Activated naive CD4-positive, alpha-beta T cell treated with anti-CD3 and anti-CD28 coated beads for 36 hours (primary cell): ENCODE measurements around the gene GDI1. TPM values are rescaled to one million over a fixed set of nuclear protein-coding genes. Genes with fewer than 3 reads are reported as not detected.

Experiments
- CTCF ChIA-PET: fragments of 350-600 bp; sonication (Branson Sonifier 250); formaldehyde crosslinking; loops from one replicate; lab custom pipeline; 2021; ENCODE audit warnings: antibody characterized with exemption; lab: Charles Lee
- DNase-seq: peaks from one replicate; pipeline ENCODE4 v3.0.0-alpha.2; 2020
- H3K27ac Mint-ChIP-seq: one replicate; pipeline ENCODE4 v1.8.0; 2021; ENCODE audit warnings: mild to moderate bottlenecking, mixed read lengths
- H3K27me3 Mint-ChIP-seq: one replicate; pipeline ENCODE4 v1.8.0; 2021; ENCODE audit warnings: low read depth, mixed read lengths
- H3K36me3 Mint-ChIP-seq: one replicate; pipeline ENCODE4 v1.8.0; 2021; ENCODE audit warnings: low read depth, mixed read lengths
- H3K4me1 Mint-ChIP-seq: one replicate; pipeline ENCODE4 v1.8.0; 2021; ENCODE audit warnings: low read depth, mixed read lengths
- H3K4me3 Mint-ChIP-seq: one replicate; pipeline ENCODE4 v1.8.0; 2021; ENCODE audit warnings: mild to moderate bottlenecking, moderate library complexity, mixed read lengths
- H3K9me3 Mint-ChIP-seq: one replicate; pipeline ENCODE4 v1.8.0; 2021; ENCODE audit warnings: mixed read lengths
- intact Hi-C: fragments of 100-400 bp; cut with micrococcal nuclease; formaldehyde crosslinking; loops from one replicate; pipeline ENCODE4 v1.15.1; 2023
- total RNA-seq, 2 experiments: library from RNA; stranded (reverse); gene quantifications; one replicate each; pipeline ENCODE4 v1.2.3, GENCODE V29; 2021

GDI1 gene
- total RNA-seq, 2 experiments from 2014 or later: 93.6 to 96.9 TPM

DNA sequence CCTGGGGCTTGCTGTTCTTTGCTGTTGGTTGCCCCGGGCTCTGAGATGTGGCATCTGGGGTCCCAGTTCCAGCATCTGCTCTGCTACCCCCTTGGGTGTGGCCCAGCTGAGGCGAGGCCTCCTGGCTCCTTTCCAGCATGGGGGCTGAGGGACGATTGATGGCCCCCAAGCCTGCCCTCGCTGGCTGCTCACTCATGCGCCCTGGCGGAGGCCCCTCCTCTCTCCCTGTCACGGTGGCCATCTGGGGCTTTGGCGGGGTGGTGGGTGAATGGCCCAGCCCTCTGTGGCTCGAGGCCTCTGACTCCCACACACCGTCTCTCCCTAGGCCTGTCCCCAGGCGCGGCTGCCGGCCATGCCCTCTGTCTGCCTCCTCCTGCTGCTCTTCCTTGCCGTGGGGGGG, 22.9 kb downstream of the GDI1 start:
- Mint-ChIP-seq H3K4me1 (peaks cover 12% of the 10 kb centered on the region), H3K36me3 (no peaks in the 10 kb centered on the region), H3K27me3 (no peaks in the 10 kb centered on the region), H3K9me3 (no peaks in the 10 kb centered on the region), H3K27ac (no peak overlapping the region), H3K4me3 (no peak overlapping the region)
- CTCF ChIA-PET: interaction anchor here (0.7 kb wide), 1 partner anchor 1427 kb away, joined by 3 read pairs; no protein-coding TSS in a partner anchor
- intact Hi-C loops: loop anchor here (2.0 kb wide), 1 partner anchor 19 kb away; the partner anchor contains the start of gene LAGE3
- DNase-seq: no peak

DNA sequence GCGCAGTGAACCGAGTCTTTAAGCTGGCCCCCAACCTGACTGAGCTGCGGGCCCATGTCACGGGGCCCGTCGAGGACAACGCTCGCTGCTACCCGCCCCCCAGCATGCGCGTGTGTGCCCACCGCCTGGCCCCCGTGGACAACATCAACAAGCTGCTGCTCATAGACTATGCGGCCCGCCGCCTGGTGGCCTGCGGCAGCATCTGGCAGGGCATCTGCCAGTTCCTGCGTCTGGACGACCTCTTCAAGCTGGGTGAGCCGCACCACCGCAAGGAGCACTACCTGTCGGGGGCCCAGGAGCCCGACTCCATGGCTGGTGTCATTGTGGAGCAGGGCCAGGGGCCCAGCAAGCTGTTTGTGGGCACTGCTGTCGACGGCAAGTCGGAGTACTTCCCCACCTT, 23.4 kb downstream of the GDI1 start:
- Mint-ChIP-seq H3K27ac (no peak overlapping the region), H3K4me3 (no peak overlapping the region), H3K36me3 (no peaks in the 10 kb centered on the region), H3K9me3 (no peaks in the 10 kb centered on the region), H3K27me3 (no peaks in the 10 kb centered on the region), H3K4me1 (peaks cover 12% of the 10 kb centered on the region)
- intact Hi-C loops: no loop called here
- CTCF ChIA-PET: no interaction called here
- no peak for DNase-seq

DNA sequence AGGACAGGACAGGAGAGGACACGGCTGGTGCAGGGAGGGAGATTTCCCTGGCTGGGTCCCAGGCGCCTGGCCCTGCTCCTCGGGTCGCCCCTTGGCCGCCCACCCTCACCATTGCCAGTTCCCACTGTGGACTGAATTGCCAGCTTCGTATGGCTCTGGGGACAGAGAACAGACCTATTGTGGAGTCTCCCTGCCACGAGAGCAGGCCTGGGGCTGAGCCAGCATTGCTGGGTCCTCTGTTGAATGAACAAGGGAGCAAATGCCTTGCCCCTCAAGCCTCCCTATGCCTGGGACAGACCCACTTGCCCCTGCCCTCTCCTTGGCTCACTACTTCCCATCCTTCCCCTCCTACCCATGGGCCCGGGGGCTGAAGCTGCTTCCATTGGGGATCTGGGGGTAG, 25.4 kb downstream of the GDI1 start:
- peaks cover 10% of the 10 kb centered on the region for H3K4me1 Mint-ChIP-seq
- H3K36me3 Mint-ChIP-seq: no peaks in the 10 kb centered on the region
- H3K27me3 Mint-ChIP-seq: no peaks in the 10 kb centered on the region
- no peak overlapping the region for H3K4me3 Mint-ChIP-seq
- intact Hi-C loops: no loop called here
- CTCF ChIA-PET: no interaction called here
- H3K9me3 Mint-ChIP-seq: no peaks in the 10 kb centered on the region
- no peak overlapping the region for H3K27ac Mint-ChIP-seq
- no peak for DNase-seq

DNA sequence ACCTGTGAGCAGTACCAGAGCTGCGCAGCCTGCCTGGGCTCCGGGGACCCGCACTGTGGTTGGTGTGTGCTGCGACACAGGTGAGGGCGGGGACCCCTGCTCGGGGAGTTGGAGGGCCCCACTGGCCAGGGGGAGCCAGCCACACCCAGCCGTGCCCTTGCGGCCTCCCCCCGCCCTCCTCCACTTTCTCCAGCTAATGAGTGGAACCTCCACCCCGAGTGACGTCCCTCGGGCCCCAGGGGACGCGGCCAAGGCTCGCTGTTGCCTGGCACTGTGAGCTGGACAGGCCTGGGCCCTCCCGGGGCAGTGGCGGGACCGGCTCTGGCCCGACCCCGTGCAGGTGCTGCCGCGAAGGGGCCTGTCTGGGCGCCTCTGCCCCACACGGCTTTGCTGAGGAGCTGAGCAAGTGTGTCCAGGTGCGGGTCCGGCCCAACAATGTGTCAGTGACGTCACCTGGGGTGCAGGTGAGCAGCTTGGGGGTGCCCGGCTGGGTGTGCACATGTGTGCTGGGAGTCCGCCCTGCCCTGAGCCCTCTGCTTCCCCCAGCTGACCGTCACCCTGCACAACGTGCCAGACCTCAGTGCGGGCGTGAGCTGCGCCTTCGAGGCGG, 26.8 kb downstream of the GDI1 start:
- Mint-ChIP-seq H3K36me3 (peaks cover 2% of the 10 kb centered on the region), H3K27ac (no peak overlapping the region), H3K4me3 (no peak overlapping the region), H3K4me1 (peaks cover 8% of the 10 kb centered on the region), H3K9me3 (no peaks in the 10 kb centered on the region), H3K27me3 (no peaks in the 10 kb centered on the region)
- intact Hi-C loops: no loop called here
- DNase-seq: no peak
- CTCF ChIA-PET: no interaction called here

DNA sequence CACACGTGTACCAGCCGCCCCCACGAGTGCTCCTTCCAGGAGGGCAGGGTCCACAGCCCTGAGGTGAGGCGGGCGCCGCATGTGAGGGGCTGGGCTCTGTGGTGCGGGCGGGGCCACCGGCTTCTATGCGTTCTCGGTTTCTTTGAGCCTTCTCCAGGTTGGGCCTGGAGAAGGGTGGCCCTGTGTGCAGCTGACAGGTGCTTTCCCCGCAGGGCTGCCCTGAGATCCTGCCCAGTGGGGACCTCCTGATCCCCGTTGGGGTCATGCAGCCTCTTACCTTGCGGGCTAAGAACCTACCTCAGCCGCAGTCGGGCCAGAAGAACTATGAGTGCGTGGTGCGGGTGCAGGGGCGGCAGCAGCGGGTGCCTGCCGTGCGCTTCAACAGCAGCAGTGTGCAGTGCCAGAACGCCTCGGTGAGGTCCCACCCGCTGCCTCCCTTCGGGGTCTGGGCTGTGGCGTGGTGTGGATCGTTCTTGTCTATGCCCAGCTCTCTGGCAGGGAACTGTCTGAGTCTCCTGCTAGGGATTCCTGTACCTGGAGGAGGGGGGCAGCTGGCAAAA, 27.9 kb downstream of the GDI1 start:
- Mint-ChIP-seq H3K36me3 (peaks cover 2% of the 10 kb centered on the region), H3K27ac (no peak overlapping the region), H3K9me3 (no peaks in the 10 kb centered on the region), H3K4me3 (no peak overlapping the region), H3K4me1 (peaks cover 2% of the 10 kb centered on the region), H3K27me3 (no peaks in the 10 kb centered on the region)
- CTCF ChIA-PET: no interaction called here
- intact Hi-C loops: no loop called here
- DNase-seq: no peak

DNA sequence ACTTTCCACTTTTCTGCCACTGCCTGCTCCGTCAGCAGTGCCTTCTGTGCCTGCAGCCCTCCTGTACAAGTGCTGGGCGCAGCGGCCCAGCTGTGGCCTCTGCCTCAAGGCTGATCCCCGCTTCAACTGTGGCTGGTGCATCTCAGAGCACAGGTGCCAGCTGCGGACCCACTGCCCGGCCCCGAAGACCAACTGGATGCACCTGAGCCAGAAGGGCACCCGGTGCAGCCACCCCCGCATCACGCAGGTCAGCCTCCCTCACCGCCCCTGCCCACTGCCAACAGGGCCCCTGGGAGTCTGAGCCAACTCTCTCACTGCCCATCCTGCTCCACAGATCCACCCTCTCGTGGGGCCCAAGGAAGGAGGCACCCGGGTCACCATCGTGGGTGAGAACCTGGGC, 28.6 kb downstream of the GDI1 start:
- CTCF ChIA-PET: no interaction called here
- Mint-ChIP-seq H3K4me1 (peaks cover 2% of the 10 kb centered on the region), H3K27me3 (no peaks in the 10 kb centered on the region), H3K36me3 (peaks cover 2% of the 10 kb centered on the region), H3K9me3 (no peaks in the 10 kb centered on the region), H3K4me3 (no peak overlapping the region), H3K27ac (no peak overlapping the region)
- no peak for DNase-seq
- intact Hi-C loops: no loop called here

DNA sequence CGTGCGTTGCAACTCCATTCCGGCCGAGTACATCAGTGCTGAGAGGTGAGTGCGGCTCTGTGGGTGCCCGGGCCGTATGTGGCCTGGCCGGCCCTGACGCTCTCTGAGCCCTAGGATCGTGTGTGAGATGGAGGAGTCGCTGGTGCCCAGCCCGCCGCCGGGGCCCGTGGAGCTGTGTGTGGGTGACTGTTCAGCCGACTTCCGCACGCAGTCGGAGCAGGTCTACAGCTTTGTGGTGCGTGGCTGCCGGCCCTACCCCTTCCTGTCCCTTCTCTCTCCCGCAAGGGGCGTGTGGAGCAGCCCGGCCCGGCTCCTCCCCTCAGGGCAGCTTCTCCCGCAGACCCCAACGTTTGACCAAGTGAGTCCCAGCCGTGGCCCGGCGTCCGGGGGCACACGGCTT, 29.1 kb downstream of the GDI1 start:
- Mint-ChIP-seq H3K4me3 (no peak overlapping the region), H3K27me3 (no peaks in the 10 kb centered on the region), H3K9me3 (no peaks in the 10 kb centered on the region), H3K4me1 (peaks cover 2% of the 10 kb centered on the region), H3K36me3 (peaks cover 2% of the 10 kb centered on the region), H3K27ac (no peak overlapping the region)
- CTCF ChIA-PET: no interaction called here
- no peak for DNase-seq
- intact Hi-C loops: no loop called here

DNA sequence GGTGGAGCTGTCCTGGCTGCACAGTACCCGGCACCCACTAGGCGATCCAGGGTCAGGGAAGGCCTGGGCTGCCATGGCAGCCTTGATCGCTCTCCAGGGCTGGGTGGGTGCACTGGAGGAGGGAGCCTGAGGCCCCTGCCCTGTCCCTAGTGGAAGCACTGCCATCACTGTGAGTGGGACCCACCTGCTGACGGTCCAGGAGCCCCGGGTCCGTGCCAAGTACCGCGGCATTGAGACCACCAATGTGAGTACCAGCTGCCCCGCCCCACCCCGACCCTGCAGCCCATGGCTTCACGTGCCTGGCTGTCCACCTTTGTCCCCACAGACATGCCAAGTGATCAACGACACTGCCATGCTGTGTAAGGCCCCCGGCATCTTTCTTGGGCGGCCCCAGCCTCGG, 30.0 kb downstream of the GDI1 start:
- H3K36me3 Mint-ChIP-seq: peaks cover 2% of the 10 kb centered on the region
- H3K4me3 Mint-ChIP-seq: no peak overlapping the region

DNA sequence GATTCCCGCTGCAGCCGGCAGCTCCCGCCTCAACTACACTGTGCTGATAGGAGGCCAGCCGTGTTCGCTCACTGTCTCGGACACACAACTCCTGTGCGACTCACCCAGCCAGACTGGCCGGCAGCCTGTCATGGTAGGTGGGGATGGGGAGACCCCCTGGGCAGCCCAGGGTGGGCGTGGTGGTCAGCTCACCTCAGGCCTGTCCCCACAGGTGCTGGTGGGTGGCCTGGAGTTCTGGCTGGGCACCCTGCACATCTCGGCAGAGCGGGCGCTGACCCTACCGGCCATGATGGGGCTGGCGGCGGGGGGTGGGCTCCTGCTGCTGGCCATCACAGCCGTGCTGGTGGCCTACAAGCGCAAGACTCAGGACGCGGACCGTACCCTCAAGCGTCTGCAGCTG, 30.6 kb downstream of the GDI1 start:
- H3K36me3 Mint-ChIP-seq: peaks cover 2% of the 10 kb centered on the region
- H3K9me3 Mint-ChIP-seq: no peaks in the 10 kb centered on the region

More for the DNA sequence above, 30.0 kb downstream of the GDI1 start:
- DNase-seq: no peak
- no peaks in the 10 kb centered on the region for H3K9me3 Mint-ChIP-seq
- intact Hi-C loops: no loop called here
- no peaks in the 10 kb centered on the region for H3K27me3 Mint-ChIP-seq
- CTCF ChIA-PET: no interaction called here
- no peaks in the 10 kb centered on the region for H3K4me1 Mint-ChIP-seq
- no peak overlapping the region for H3K27ac Mint-ChIP-seq

DNA sequence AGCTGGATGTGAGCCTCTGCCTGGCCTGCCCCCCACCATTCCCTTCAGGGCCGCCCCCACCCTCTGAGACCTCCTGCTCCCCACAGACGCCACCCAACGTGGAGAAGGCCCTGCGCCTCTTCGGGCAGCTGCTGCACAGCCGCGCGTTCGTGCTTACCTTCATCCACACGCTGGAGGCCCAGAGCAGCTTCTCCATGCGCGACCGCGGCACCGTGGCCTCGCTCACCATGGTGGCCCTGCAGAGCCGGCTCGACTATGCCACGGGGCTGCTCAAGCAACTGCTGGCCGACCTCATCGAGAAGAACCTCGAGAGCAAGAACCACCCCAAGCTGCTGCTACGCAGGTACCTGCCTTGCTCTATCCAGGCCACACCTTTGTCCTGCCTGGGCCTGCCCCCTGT, 31.3 kb downstream of the GDI1 start:
- Mint-ChIP-seq H3K36me3 (peaks cover 2% of the 10 kb centered on the region), H3K27me3 (no peaks in the 10 kb centered on the region), H3K27ac (no peak overlapping the region), H3K4me1 (no peaks in the 10 kb centered on the region), H3K9me3 (no peaks in the 10 kb centered on the region), H3K4me3 (no peak overlapping the region)
- DNase-seq: no peak
- CTCF ChIA-PET: no interaction called here
- intact Hi-C loops: no loop called here

More for the DNA sequence above, 30.6 kb downstream of the GDI1 start:
- H3K4me3 Mint-ChIP-seq: no peak overlapping the region
- intact Hi-C loops: no loop called here
- H3K27ac Mint-ChIP-seq: no peak overlapping the region
- H3K27me3 Mint-ChIP-seq: no peaks in the 10 kb centered on the region
- CTCF ChIA-PET: no interaction called here
- no peak for DNase-seq
- H3K4me1 Mint-ChIP-seq: no peaks in the 10 kb centered on the region

DNA sequence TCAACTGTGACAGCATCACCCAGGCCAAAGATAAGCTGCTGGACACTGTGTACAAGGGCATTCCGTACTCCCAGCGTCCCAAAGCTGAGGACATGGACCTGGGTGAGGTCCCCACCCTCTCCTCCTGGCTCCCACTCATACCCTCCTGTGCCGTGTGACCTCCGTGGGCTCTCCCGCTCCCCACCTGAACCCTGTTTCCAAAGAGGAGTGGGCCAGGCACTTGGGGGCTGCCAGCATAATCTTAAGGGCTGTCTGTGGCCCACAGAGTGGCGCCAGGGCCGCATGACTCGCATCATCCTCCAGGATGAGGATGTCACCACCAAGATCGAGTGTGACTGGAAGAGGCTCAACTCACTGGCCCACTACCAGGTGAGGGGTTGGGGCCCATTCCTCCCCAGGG, 32.2 kb downstream of the GDI1 start:
- Mint-ChIP-seq H3K9me3 (no peaks in the 10 kb centered on the region), H3K4me3 (no peak overlapping the region), H3K27me3 (no peaks in the 10 kb centered on the region), H3K27ac (no peak overlapping the region), H3K4me1 (no peaks in the 10 kb centered on the region), H3K36me3 (peaks cover 2% of the 10 kb centered on the region)
- intact Hi-C loops: no loop called here
- no peak for DNase-seq
- CTCF ChIA-PET: no interaction called here

DNA sequence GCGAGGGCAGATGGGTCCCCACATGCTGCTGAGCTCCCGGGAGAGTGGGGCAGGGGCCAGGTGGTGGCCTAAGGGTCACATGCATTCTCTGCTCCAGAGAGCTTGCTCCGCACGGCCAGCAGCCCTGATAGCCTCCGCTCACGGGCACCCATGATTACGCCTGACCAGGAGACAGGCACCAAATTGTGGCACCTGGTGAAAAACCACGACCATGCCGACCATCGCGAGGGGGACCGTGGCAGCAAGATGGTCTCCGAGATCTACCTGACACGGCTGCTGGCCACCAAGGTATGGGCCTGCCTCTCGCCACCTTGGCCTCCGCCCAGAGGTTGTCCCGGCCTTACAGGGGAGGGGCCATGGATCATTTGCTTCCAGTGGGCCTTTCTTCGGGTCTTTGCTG, 32.9 kb downstream of the GDI1 start:
- no peak overlapping the region for H3K27ac Mint-ChIP-seq
- H3K9me3 Mint-ChIP-seq: no peaks in the 10 kb centered on the region
- CTCF ChIA-PET: no interaction called here
- H3K36me3 Mint-ChIP-seq: peaks cover 2% of the 10 kb centered on the region
- no peak overlapping the region for H3K4me3 Mint-ChIP-seq
- DNase-seq: no peak
- no peaks in the 10 kb centered on the region for H3K4me1 Mint-ChIP-seq
- H3K27me3 Mint-ChIP-seq: no peaks in the 10 kb centered on the region
- intact Hi-C loops: no loop called here

DNA sequence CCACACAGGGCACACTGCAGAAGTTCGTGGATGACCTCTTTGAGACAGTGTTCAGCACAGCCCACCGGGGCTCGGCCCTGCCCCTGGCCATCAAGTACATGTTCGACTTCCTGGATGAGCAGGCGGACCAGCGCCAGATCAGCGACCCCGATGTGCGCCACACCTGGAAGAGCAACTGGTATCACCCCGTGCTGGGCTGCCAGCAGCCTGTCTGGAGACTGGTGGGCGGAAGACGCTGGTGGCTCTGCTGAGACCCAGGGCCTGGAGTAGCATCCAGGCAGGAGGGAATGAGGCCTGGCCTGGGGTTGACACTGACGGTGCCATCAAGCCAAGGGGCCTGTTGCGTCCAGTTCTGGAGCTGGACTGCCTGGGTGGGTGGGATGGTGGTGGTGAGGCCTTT, 33.5 kb downstream of the GDI1 start:
- no peak for DNase-seq
- Mint-ChIP-seq H3K9me3 (no peaks in the 10 kb centered on the region), H3K27ac (no peak overlapping the region), H3K36me3 (peaks cover 2% of the 10 kb centered on the region), H3K4me3 (no peak overlapping the region), H3K4me1 (peaks cover under 1% of the 10 kb centered on the region), H3K27me3 (no peaks in the 10 kb centered on the region)
- CTCF ChIA-PET: no interaction called here
- intact Hi-C loops: no loop called here
